Natural killer cell (primary cell): ENCODE results near the gene IFT20. TPM values are rescaled to one million over a fixed set of nuclear protein-coding genes. Genes with fewer than 3 reads are reported as not detected.
A peak's percentile ranks its signal among the peaks of the same experiment; 100 is the strongest.

ENCODE experiments used
- ATAC-seq, 3 donors: fragments of 150-1000 bp in 2 of 3; fragments of 200-7000 bp in 1 of 3; cut with Tn5 transposase; 1 replicate in 1 of 3; 2 replicates in 2 of 3; pipeline ENCODE4 v1.10.0; 2021; ENCODE audit warnings: mild to moderate bottlenecking in 2 of 3, moderate library complexity in 2 of 3
- DNase-seq, 2 donors: peaks; one replicate each; pipeline versions ENCODE4 v3.0.0 to v3.0.0-alpha.2; 2013 to 2021; ENCODE audit warnings: mixed read lengths in 1 of 2
- H3K27ac ChIP-seq: one replicate; pipeline ENCODE4 v1.5.1; 2013; ENCODE audit warnings: mild to moderate bottlenecking, low read length
- H3K27me3 ChIP-seq: one replicate; pipeline ENCODE4 v1.6.1; 2013; ENCODE audit warnings: low read length; ENCODE audit not compliant: control insufficient read depth, insufficient read depth
- H3K36me3 ChIP-seq: one replicate; pipeline ENCODE4 v1.6.1; 2013; ENCODE audit warnings: low read length; ENCODE audit not compliant: control insufficient read depth, insufficient read depth
- H3K4me1 ChIP-seq: one replicate; pipeline ENCODE4 v1.6.1; 2013; ENCODE audit warnings: low read length; ENCODE audit not compliant: control insufficient read depth, insufficient read depth
- H3K4me3 ChIP-seq: one replicate; pipeline ENCODE4 v1.5.1; 2013; ENCODE audit warnings: low read length
- H3K9me3 ChIP-seq: one replicate; pipeline ENCODE4 v1.6.1; 2013; ENCODE audit warnings: low read length; ENCODE audit not compliant: control insufficient read depth, insufficient read depth
- H3K27ac Mint-ChIP-seq, 2 donors: one replicate each; pipeline ENCODE4 v1.8.0; 2022; ENCODE audit warnings: mild to moderate bottlenecking in 2 of 2, mixed read lengths in 2 of 2, moderate library complexity in 1 of 2
- H3K27me3 Mint-ChIP-seq, 2 donors: one replicate each; pipeline ENCODE4 v1.8.0; 2022; ENCODE audit warnings: low read depth in 2 of 2, mixed read lengths in 2 of 2
- H3K36me3 Mint-ChIP-seq: one replicate; pipeline ENCODE4 v1.8.0; 2022; ENCODE audit warnings: mixed read lengths
- H3K4me1 Mint-ChIP-seq, 2 donors: one replicate each; pipeline ENCODE4 v1.8.0; 2022; ENCODE audit warnings: mixed read lengths in 2 of 2
- H3K4me3 Mint-ChIP-seq: one replicate; pipeline ENCODE4 v1.8.0; 2022; ENCODE audit warnings: mild to moderate bottlenecking, moderate library complexity, mixed read lengths
- H3K9me3 Mint-ChIP-seq, 2 donors: one replicate each; pipeline ENCODE4 v1.8.0; 2022; ENCODE audit warnings: mixed read lengths in 2 of 2
- CTCF ChIP-seq: fragments of 200-600 bp; IDR thresholded peaks from one replicate; pipeline ENCODE4 v1.8.0; 2022; ENCODE audit warnings: antibody characterized with exemption
- WGBS: methylation state at CpG from one replicate; pipeline ENCODE4 v1.1.7; 2013; ENCODE audit warnings: missing lambda C conversion rate; ENCODE audit not compliant: insufficient coverage; 5-methylcytosine and 5-hydroxymethylcytosine counted together
- intact Hi-C: fragments of 100-400 bp; cut with micrococcal nuclease; formaldehyde crosslinking; loops from one replicate; pipeline ENCODE4 v1.14.2; 2022
- total RNA-seq, 4 donors: library from RNA; stranded (reverse); fragments of 120-200 nt in 1 of 4; gene quantifications; one replicate each; pipeline versions ENCODE4 v1.2.3 to v1.2.4, GENCODE V29; 2013 to 2022

Gene IFT20
- total RNA-seq, 3 donors from 2014 or later (not counting 1 experiment from before 2014, with no cell fraction given): 50.0 to 109 (median 68.6) TPM

GRCh38 chr17:28333083-28333746 is 2.1 kb downstream of the IFT20 start:
- H3K4me1 ChIP-seq: peaks cover 20% of the 10 kb centered on the region
- ATAC-seq (no peak), DNase-seq (no peak)
- no peak overlapping the region for H3K27ac ChIP-seq
- intact Hi-C loops: loop anchor here (10.0 kb wide), 1 partner anchor 382 kb away; the partner anchor contains the start of genes PROCA1, RAB34 and RPL23A
- no peaks in the 10 kb centered on the region for H3K9me3 Mint-ChIP-seq
- H3K4me3 ChIP-seq: no peak overlapping the region
- H3K36me3 ChIP-seq: peaks cover 26% of the 10 kb centered on the region
- H3K27ac Mint-ChIP-seq: peak overlapping the region; percentile 94 to 100
- H3K27me3 Mint-ChIP-seq: no peaks in the 10 kb centered on the region
- TF ChIP-seq CTCF: no peak
- H3K4me1 Mint-ChIP-seq: peaks cover 25 to 44% of the 10 kb centered on the region in 2 donors
- 88% methylated on average over 1 of the region's 1 CpG for WGBS
- no peaks in the 10 kb centered on the region for H3K27me3 ChIP-seq
- H3K9me3 ChIP-seq: no peaks in the 10 kb centered on the region
- H3K36me3 Mint-ChIP-seq: peaks cover 7% of the 10 kb centered on the region
- H3K4me3 Mint-ChIP-seq: peak overlapping the region; percentile 99

DNA sequence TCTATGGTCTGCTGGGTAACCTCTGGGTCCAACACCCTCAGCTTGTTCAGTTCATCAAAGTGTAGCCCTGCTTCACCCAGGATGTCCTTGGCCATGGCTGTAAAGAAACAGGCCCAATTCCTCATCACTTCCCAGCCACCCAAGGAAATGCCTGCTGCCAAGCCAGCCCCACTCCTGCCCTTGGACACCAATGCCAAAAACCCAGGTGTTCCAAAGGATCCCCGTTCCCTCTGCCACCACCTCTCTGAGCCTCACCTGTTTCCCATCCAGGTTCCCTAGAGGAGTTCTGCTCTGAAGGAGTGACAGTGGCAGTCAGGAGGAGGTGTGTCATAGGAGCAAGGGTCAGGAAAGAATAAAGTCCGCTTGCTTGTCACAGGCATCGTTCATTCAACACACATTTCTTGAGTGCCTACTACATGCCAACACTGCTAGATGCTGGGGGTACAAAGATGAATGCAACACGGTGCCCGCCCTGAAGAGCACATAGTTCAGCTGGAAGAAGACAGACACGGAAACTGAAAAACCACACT is 3.3 kb downstream of the IFT20 start:
- 95% methylated on average over 6 of the region's 6 CpGs for WGBS
- ATAC-seq: no peak
- Histone ChIP-seq H3K9me3 (no peaks in the 10 kb centered on the region), H3K4me1 (peaks cover 20% of the 10 kb centered on the region), H3K4me3 (no peak overlapping the region), H3K27ac (no peak overlapping the region), H3K36me3 (peaks cover 33% of the 10 kb centered on the region), H3K27me3 (no peaks in the 10 kb centered on the region)
- Mint-ChIP-seq H3K27me3 (no peaks in the 10 kb centered on the region), H3K4me3 (no peak overlapping the region), H3K9me3 (no peaks in the 10 kb centered on the region), H3K27ac (peak overlapping the region in 1 of 2 donors; percentile 100), H3K4me1 (peaks cover 21 to 34% of the 10 kb centered on the region in 2 donors), H3K36me3 (peaks cover 12% of the 10 kb centered on the region)
- TF ChIP-seq CTCF: no peak
- no peak for DNase-seq
- intact Hi-C loops: loop anchor here (10.0 kb wide), 1 partner anchor 383 kb away; the partner anchor contains the start of genes PROCA1, RAB34 and RPL23A

- Mint-ChIP-seq H3K27ac (no peak overlapping the region), H3K9me3 (no peaks in the 10 kb centered on the region), H3K4me1 (peaks cover 13 to 25% of the 10 kb centered on the region in 2 donors), H3K36me3 (peaks cover 12% of the 10 kb centered on the region), H3K4me3 (no peak overlapping the region), H3K27me3 (no peaks in the 10 kb centered on the region)
- no peak overlapping the region for H3K4me3 ChIP-seq
- intact Hi-C loops: loop anchor here (10.0 kb wide), 1 partner anchor 384 kb away; the partner anchor contains the start of genes PROCA1, RAB34 and RPL23A
- no peak overlapping the region for H3K27ac ChIP-seq
- peaks cover 33% of the 10 kb centered on the region for H3K36me3 ChIP-seq
- no peaks in the 10 kb centered on the region for H3K27me3 ChIP-seq
- ATAC-seq (no peak), DNase-seq (no peak)
- no peak for TF ChIP-seq CTCF
- H3K9me3 ChIP-seq: no peaks in the 10 kb centered on the region
- WGBS: 95% methylated on average over 5 of the region's 5 CpGs
- peaks cover 10% of the 10 kb centered on the region for H3K4me1 ChIP-seq
Measured at GRCh38 chr17:28330671-28331070, 4.6 kb downstream of the IFT20 start.
